ENCODE measurements around the gene SLC9A8.

Gene SLC9A8

GRCh38 chr20:49810491-49811190 lies 2.0 kb upstream of the SLC9A8 start:
- no peak for TF ChIP-seq CTCF (IDR thresholded peaks at IDR 0.05; ENCODE audit: low read depth, low read length)
- no peak for DNase-seq (ENCODE audit: extremely low read depth, low read depth)

GRCh38 chr20:49811825-49812506 lies 662 bp upstream of the SLC9A8 start:
- no peak for TF ChIP-seq CTCF (IDR thresholded peaks at IDR 0.05; ENCODE audit: low read depth, low read length)
- DNase-seq (ENCODE audit: extremely low read depth, low read depth): no peak

DNA sequence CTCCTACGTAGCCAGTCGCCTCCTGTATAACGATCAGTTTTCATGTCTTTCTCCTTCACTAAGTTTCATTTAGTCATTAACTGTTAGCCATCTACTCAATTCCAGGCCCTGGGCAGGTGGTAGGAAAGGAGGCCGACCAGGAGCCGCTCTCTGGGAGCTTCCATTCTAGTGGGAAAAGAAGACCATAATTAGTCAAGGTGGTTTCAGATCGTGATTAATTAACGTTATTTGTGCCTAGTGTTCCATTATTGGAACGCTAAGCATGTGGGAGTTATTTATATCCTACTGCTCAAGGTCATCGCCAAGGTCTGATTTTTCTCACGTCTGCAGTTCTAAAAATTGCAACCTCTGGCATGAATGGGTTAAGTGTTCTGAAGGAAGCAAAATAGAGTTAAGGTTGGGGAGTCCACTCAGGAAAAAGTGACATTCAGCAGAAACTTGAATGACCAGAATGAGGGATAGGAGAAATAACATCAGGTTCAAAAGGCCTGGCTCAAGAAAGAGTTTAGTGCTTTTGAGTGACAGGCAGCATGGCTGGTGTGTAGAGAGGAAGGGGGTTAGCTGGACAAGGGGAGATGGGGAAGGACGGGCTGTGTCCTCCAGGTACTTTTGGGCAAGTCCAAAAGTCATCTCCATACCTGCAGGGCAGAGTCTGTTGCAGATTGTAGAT lies 812 bp downstream of the SLC9A8 start:
- DNase-seq (ENCODE audit: extremely low read depth, low read depth): no peak
- TF ChIP-seq CTCF (IDR thresholded peaks at IDR 0.05; ENCODE audit: low read depth, low read length): no peak

GRCh38 chr20:49814057-49814694 lies 1.5 kb downstream of the SLC9A8 start:
- no peak for DNase-seq (ENCODE audit: extremely low read depth, low read depth)
- TF ChIP-seq CTCF (IDR thresholded peaks at IDR 0.05; ENCODE audit: low read depth, low read length): no peak

- DNase-seq (ENCODE audit: extremely low read depth, low read depth): no peak
- no peak for TF ChIP-seq CTCF (IDR thresholded peaks at IDR 0.05; ENCODE audit: low read depth, low read length)
Measured at GRCh38 chr20:49818816-49819215, 6.2 kb downstream of the SLC9A8 start.

DNA sequence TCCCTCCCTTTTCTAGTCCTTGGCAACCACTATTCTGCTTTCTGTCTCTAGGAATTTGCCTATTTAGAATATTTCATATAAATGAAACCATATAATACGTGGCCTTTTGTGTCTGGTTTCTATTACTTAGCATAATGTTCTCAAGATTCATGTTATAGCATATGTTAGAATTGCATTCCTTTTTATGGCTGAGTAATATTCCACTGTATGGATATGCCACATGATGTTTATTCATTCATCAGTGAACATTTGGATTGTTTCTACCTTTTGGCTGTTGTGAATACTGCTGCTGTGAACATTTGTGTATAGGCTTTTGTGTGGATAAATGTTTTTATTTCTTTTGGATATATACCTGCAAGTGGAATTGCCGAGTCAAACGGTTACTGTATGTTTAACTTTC lies 7.1 kb downstream of the SLC9A8 start:
- DNase-seq (ENCODE audit: extremely low read depth, low read depth): no peak
- no peak for TF ChIP-seq CTCF (IDR thresholded peaks at IDR 0.05; ENCODE audit: low read depth, low read length)

Measured in AG09319 (cell line).